GM21423 (cell line): ENCODE results near the gene TMEM131L.
"Not testable (repeated sequence)": the region's sequence is repeated elsewhere in the genome, so short reads cannot be mapped to it uniquely, and the experiment has no call there.

Source experiments
- ATAC-seq: cut with Tn5 transposase; IDR thresholded peaks from one replicate; pipeline ENCODE4 v1.9.1; 2021; ENCODE audit warnings: mild to moderate bottlenecking, moderate library complexity; ENCODE audit not compliant: unreplicated experiment

The TMEM131L gene

GRCh38 chr4:153501578-153501977 lies 35.4 kb downstream of the TMEM131L start:
- no peak for ATAC-seq

- no peak for ATAC-seq
Observed at GRCh38 chr4:153502584-153502983, 36.4 kb downstream of the TMEM131L start.

- ATAC-seq, result no peak
Observed at GRCh38 chr4:153506341-153507309, 40.5 kb downstream of the TMEM131L start.

GRCh38 chr4:153507310-153508073 lies 41.3 kb downstream of the TMEM131L start:
- ATAC-seq, result no peak

GRCh38 chr4:153509212-153509611 lies 43.1 kb downstream of the TMEM131L start:
- not testable (repeated sequence) for ATAC-seq

GRCh38 chr4:153509724-153510123 lies 43.6 kb downstream of the TMEM131L start:
- ATAC-seq, result no peak

GRCh38 chr4:153510252-153511001 lies 44.3 kb downstream of the TMEM131L start:
- ATAC-seq, result no peak

- no peak for ATAC-seq
Observed at GRCh38 chr4:153511104-153511503, 44.9 kb downstream of the TMEM131L start.

GRCh38 chr4:153512162-153512852 lies 46.1 kb downstream of the TMEM131L start:
- ATAC-seq, result no peak

- no peak for ATAC-seq
Observed at GRCh38 chr4:153512952-153513500, 46.9 kb downstream of the TMEM131L start.

GRCh38 chr4:153513596-153513995 lies 47.4 kb downstream of the TMEM131L start:
- ATAC-seq, result no peak

- no peak for ATAC-seq
Observed at GRCh38 chr4:153514001-153514526, 47.9 kb downstream of the TMEM131L start.

GRCh38 chr4:153514688-153515426 lies 48.7 kb downstream of the TMEM131L start:
- ATAC-seq, result no peak

GRCh38 chr4:153517159-153517558 lies 51.0 kb downstream of the TMEM131L start:
- no peak for ATAC-seq

GRCh38 chr4:153518001-153518400 lies 51.8 kb downstream of the TMEM131L start:
- ATAC-seq, result no peak

- ATAC-seq, result no peak
Observed at GRCh38 chr4:153518637-153519389, 52.7 kb downstream of the TMEM131L start.

GRCh38 chr4:153519687-153520086 lies 53.5 kb downstream of the TMEM131L start:
- ATAC-seq, result no peak

GRCh38 chr4:153520227-153520626 lies 54.1 kb downstream of the TMEM131L start:
- no peak for ATAC-seq
